DMS153 treated with DMSO at 0.1 percent for 48 hours (cell line): ENCODE measurements around the gene INTS11.
A peak's percentile ranks its signal among the peaks of the same experiment; 100 is the strongest.

Source experiments
- DNase-seq: peaks from one replicate; lab custom pipeline; 2025; ENCODE audit not compliant: unreplicated experiment; lab: John Stamatoyannopoulos, UW

INTS11 gene

DNA sequence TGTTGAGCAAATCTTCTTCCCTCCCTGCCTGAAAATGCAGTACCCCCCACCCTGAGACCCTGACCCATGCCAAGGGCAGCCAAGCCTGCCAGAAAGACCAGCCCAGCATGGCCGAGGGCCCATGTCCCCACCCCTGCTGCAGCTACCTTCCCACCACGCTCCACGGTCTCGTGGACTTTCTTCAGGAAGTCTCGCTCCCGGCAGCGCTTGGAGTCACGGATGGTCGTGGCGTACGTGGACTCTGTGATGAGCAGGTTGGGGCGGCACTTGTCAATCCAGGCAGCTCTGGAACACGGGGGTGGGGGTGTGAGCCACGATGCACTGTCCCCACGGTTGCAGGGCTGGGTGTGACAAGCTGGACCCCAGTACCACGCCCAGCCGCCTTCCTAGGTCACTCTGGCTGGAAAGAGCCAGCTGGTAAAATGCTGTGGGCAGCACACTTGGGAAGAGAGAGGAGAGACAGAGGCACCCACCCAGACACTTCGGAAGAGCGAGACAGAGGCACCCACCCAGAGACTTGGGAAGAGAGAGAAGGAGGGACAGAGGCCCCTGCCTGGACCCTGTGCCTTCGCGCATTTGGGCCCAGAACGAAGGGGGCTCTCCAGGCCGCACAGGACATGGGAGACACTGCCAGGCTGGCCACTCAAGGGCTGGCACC lies 9.7 kb downstream of the INTS11 start:
- DNase-seq, result no peak

DNA sequence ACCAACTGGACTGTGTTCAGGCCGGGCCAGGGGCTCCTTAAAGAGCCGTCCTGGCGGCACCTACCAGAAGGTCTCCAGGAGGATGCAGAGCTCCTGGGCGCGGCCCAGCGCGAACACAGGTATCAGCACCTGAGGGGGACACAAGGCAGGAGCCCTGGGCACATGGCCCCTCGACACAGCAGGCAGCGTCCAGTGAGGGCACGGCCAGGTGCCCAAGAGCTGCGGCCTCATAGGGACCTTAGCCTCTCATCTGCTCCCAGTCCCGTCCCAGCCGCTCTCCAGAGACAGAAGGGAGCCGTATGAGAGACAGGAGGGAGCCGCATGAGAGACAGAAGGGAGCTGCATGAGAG lies 10.2 kb downstream of the INTS11 start:
- DNase-seq, result no peak

DNA sequence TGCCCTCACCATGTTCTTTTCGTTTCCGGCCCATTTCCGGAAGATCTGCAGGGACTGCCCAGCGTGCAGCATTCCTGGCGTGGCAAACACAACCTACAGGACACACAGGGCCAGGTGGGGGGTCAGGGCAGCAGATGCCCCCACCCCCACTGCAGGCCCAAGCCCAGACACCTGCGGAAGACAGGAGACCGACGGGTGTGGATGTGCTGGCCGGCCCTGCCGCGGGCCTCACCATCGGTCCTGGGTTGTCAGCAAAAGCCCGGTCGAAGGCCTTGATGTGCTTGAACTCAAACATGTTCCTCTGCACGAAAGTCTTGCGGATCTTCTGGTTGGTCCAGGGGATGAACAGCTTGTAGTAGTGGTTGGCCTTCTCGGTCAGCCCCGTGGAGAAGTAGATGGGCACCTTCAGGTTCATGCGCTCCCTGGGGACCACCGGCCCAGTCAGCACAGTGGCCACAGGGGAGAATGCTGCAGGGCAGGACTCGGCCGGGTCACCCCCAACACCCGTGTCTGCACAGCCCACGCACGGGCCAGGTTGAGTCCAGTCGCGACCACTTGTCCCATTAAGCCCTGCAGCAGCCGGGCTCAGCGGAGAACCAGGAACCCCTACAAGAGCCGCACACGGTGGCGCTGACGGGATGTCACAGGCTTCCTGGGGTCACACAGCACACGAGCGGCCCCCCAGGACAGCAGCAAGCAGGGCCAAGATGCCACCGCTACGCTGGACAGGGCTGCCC lies 10.8 kb downstream of the INTS11 start:
- no peak for DNase-seq

DNA sequence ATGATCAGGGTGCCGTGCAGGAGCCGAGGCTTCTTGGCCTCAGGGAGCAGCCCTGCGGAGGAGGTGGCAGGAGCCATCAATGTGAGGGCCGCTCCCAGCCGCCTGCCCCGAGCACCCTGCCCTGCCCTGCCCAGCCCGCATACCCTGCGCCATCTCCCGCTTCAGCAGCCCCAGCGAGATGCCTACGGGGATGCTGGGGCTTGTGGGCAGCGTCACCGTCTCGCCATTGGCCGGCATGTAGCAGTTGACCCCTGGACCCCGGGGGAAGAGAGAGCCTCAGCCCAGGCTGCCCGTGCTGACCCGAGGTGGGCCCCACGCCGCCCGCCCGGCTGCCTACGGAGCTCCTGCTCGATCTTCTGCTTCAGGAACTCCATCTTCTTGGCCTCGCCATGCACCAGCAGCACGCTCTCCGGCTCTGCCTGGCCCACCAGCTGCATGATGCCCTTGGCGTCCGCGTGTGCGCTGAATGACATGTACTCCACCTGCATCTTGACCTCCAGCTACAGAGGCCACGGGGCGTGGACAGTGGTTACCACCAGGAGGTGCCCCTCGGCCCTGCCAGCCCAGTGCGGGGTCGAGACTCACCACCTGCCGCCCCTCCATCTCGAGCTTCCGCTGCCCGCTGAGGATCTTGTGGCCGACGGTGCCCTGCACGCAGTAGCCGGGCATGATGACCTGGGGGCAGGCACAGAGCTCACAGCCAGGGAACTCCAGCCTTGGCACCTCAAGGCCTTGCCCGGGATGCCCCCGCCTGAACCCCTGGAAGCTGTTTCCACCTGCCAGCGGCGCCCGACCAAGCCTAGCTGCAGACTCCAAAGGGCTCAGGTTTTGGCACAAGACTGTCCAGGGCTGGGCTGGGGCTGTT lies 11.8 kb downstream of the INTS11 start:
- DNase-seq, result no peak

DNA sequence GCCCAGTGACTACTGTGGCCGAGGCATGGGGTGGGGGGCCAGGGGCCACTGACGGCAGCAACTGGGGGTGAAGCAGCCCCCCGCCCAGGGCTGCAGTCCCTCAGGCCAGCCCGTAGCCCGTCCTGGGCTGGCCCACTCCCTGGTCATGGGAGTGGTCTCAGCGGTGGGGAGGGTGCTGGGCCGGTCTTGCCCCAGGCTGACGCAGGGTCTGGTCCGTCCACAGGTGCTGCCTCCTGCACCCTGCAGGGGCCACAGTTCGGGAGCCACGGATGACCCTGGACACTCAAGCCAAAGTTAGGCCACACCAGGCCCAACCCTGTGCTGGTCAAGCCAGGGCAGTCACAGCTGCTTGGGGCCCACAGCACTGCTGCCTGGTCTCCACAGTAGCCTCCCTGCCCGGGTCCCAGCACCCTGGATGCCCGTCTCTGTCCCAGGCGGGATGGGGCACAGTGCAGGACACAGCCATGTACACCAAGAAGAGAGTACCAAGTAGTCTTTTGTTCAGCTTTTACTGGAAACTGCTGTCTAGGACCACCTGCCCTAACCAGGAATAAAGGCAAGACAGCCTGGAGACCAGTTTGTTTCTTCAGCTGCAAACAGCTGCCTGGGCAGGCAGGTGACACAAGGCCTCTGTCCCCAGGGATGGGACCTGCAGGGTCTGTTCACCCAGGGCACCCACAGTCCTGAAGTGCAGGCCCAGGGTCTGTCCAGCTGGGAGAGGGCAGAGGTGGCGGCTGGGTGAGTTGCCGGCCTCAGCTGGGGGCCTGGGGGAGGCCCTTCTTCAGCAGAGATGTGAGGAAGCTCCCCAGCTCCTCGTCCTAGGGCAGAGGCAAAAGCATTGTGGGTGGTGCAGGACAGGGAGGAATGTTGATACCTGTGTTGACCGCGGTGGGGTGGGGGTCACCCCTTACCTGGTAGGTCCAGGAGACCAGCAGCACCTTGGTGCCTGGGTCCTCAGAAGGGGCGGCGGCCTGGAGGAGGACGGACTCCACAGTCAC lies 13.1 kb downstream of the INTS11 start:
- no peak for DNase-seq

DNA sequence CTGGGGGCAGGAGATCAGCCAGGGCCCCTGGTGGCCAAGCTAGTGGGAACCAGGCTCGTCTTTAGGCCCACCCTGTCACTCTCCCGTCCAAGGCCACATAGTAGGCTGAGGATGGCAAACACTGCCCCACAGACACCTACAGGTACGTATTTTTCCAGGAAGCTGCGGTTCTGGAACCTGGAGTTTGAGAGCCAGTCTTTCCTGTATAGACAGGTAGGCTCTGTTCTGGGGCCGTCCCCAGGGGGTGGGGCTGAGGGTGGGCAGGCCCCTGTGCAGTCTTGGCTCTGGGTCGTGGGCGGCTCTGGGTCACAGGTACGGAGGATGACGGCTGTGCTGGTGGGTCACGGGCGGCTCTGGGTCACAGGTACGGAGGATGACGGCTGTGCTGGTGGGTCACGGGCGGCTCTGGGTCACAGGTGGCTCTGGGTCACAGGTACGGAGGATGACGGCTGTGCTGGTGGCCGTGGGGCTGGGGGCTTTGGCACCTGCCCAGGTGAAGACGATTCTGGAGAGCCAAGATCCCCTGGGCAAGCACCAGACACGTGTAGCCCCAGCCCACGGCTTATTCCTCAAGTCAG lies 13.9 kb downstream of the INTS11 start:
- DNase-seq, result no peak

DNA sequence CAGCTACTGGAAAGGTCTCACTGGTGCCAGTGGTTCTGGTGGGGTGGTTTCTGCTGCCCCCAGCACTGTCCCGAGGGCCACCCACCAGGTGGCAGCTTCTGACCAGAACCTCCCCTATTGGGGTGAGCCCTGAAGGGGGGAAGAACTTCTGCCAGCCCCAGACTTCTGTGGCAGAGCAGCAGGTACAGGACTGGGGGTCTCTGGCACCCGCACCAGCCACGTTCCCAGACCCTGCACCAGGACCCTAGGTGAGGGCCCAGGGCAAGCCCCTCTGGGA lies 14.4 kb downstream of the INTS11 start:
- DNase-seq, result no peak

DNA sequence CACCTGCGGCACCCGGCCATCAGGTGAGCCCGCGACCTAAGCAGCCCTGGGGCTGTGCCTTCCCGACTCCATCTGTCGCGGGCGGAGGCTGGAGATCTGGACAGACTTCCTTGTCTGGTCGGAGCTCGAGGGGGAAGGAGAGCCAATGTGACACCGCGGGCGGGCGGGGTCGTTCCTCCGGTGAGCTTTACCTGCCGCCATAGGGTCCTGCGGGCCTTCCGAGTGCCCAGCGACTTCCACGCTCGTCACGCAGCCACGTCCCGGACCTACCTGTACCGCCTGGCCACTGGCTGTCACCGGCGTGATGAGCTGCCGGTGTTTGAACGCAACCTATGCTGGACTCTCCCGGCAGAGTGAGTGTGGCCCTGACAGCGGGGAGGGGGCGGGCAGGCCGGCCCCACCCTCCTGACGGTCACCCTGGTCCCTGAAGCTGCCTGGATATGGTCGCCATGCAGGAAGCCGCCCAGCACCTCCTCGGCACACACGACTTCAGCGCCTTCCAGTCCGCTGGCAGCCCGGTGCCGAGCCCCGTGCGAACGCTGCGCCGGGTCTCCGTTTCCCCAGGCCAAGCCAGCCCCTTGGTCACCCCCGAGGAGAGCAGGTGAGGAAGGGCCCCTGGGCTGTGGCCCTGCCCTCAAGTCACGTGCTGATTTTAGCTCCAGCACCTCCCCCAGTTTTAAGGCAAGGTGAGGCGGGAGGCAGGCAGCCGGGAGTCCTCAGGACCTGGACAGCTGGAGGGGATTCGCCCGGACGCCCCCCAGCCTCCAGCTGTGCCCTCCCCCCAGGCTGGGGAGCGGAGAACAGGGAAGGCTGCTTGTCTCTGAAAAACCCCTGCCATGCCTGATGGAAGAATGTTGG lies 15.0 kb downstream of the INTS11 start:
- DNase-seq, result no peak

DNA sequence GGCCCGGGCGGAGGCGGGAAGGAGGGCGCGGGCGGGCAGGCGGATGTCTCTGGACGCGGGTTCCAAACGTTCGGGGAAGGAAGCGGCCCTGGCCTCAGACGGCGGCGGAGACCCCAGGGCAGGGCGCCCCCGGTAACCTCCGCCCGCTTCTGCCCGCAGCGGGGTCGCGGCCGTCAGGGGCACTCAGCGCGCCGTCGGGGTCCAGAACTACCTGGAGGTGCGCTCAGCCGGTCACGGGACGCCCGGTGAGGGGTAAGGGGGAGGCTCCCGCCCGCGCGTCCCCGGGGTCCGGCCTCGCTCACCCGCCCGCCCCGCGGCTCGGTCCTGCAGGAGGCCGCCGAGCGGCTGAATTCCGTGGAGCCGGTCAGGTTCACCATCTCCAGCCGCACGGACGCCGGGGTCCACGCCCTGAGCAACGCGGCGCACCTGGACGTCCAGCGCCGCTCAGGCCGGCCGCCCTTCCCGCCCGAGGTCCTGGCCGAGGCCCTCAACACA lies 15.7 kb downstream of the INTS11 start:
- DNase-seq, result no peak

DNA sequence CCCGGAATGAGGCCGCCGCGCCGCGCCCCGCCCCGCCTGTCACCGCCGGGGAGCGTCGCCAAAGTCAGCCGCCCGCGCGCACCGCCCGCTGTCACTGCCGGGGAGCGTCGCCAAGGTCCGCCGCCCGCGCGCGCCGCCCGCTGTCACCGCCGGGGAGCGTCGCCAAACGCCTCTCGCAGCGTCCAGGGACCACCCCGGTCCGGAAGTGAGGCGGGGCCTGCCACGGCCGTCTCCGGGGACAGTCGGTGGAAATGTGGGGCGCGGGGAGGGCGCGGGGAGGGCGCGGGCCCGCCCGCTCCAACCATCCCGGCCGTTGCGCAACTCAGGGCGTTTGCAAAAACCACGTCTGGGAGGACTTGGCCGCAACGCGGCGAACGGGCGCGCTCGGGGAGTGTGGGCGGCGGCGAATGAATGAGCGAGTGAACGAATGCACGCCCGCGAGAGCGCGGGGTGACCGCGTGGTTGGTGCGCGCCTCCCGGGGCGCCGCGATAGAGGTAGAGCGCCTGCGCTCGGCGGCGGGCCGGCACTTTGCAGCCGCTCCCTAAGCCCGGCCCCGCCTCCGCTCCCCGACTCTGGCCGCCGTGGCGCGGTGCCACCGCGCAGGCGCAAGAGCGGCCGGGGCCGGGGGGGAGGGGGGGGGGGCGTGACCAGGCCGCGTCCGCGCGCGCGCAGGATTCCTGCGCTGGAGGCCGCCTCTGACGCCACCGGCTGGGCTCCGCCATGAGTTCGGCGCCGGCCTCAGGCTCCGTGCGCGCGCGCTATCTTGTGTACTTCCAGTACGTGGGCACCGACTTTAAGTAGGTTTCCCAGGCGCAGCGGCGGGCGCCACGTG lies 16.3 kb downstream of the INTS11 start, which contains the start of the genes ACAP3 and PUSL1:
Gene ACAP3, minus strand, starts transcription at position 8 of the 833 bp plus-strand sequence. CDS start 115 bp downstream, outside the sequence.
Gene PUSL1, plus strand, starts transcription at position 675 of the 833 bp plus-strand sequence. Its CDS starts 47 bp downstream, at position 722.
- peak; percentile 95 for DNase-seq

DNA sequence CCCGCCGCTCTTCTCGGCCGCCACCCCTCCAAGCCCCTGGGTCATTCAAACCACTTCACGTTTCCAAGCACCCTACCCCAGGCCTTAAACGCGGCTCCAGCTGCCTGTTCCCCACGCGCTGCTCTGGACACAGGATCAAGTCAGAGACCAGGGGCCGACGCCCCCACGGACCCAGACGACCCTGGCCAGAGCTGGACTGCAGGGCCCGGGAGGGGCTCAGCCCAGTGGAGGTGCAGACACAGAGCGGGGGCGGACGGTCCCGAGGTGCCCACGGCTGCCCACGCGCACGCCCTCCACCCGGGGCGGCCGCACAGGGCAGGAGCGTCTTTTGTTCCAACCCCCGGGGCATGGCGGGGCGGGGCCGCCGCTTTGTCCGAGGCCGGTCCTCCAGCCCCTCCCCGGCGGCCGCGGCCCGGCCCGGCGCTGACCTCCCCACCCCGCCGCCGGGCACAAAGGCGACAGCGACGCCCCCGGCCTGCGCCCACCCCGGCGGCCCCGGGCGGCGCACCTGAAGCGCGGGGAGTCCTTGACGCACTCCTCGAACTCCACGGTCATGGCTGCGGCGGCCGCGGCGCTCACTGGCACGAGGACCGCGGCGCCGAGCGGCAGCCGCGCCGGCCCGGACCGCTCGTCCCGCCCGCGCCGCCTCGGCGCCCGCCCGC lies 17.1 kb downstream of the INTS11 start:
- DNase-seq, result no peak

DNA sequence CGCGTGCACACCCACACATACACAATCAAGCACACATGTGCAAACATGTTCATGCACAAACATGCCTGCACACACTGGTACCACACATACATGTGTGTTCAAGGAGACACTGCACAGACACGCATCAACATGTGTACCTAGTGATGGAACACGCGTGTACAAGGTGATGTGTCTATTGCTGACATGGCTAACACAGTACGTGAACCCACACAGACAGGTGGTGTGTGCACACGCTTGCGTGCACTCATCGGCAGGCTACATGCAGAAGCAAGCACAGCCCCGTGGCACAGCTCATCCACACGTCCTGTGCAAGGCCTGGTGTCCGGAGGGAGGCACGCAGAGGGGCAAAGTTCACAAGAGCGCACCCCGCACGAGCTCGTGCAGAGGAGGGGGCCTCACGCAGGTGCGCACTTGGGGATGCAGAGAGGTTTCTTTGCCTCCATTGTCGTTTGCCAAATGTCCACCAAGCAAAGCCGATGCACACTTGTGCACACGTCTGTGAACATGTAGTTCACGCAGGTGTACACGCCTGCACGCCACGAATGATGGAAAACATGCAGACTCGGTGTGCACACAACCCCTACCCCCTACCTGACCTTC lies 17.7 kb downstream of the INTS11 start:
- DNase-seq, result no peak

DNA sequence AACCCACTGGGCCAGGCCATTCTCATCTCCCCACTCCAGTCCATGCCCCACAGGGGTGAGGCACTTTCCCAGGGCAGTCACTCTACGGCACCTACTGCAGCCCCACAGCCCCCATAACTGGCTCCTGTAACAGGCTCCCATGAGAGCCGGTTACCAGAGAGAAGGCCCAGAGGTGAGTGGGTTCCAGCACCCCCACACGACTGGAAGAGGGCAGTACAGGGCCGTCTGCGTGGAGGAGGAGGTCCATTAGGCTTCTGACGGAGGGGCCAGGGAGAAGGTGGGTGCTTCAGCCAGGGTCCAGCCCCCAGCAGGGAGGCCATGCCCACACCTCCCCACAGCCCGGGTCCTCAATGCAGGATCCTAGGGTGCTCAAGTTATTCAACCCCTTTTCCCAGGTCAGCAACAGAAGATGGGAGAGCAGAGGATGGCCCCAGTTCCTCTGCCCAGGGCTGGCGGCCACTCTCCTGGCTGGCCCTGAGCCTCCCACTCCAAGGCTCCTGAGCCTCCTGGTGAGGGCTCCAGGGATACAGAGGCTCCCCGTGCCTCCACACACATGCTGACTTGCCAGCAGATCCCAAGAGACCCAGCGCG lies 18.3 kb downstream of the INTS11 start:
- DNase-seq, result peak; percentile 29

DNA sequence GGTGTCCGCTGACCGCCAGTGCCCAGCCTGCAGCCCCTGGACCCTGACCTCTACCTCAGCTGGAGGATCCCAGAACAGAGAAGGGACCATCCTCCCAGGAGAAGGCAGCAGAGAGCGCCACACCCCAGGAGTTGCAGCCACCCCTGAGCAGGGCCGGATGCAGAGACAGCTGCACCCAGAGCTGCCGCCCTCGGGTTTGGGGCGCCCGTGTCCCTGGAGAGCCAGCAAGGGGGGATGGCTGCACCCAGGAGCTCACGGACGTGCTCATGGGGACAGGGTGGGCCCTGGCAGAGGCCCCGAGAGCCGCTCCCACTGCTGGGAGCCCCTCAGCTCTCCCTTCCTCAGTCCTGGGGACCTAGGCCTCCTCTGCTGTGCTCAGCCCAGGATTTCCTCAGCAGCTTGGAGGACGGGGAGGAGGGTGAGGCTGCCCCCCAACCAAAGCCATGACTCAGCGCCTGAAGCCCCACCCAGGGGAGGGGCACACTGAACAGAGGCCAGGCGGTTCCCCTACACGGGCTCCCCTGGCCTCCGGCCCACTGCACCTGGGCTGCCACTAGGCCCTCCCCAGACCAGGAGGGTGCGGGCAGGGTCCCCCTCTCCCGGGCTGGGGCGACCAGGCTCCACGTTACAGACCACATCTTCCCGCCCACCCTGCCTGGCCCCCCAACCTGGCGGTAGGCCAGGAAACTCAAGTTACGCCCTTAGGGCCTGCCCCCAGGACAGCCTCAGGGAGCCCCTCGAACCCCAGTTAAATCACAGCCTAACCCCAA lies 19.0 kb downstream of the INTS11 start:
- DNase-seq, result peak; percentile 81

DNA sequence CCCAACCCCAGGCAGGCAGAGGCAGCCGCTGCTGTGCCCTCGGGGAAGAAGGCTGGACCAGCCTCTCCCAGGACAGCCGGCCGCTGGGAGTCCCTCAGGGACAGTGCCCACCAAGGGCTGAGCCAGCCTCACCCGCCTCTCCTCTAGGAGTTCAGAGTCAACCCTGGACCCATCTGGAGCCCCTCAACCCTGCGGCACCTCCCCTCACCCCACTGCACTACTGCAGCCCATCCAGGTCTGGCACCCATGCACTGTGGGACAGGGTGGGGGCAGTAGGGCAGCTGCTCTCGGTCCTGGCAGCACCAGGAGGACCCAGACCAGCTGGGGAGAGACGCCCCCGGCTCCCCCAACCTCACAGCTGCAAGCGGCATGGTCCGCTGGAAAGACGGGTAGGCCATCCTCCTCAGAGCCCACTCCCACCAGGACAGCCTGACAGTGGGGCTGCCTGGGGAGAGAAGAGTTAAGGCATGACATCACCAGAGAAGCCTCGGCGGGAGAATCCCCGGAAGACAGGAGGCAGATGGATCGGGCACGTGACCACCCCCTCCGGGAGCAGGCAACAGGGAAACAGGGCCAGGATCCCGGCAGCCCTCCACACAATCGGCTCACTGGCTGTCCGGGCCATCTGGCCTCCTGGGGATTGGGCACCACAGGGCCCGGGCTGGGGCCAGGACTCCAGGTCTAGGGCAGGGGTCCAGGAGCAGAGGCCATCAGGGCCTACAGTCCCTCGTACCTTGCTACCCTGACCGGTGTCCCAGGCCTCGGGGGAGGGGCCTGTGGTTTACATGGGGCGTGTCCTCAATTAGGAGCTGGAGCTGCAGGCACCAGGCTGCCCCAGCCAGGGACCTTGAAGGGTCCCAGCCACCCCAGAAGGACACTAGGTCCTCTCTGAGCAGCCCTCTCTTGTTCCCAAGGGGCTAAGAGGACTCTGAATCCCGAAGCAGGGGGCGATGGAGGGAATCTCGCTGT lies 19.8 kb downstream of the INTS11 start:
- peak; percentile 98 for DNase-seq
